ENCODE results near the gene CPVL. TPM values are rescaled to one million over a fixed set of nuclear protein-coding genes. Genes with fewer than 3 reads are reported as not detected.

The CPVL gene
- total and polyA plus RNA-seq, 2 donors (not counting 1 experiment from before 2014, with no cell fraction given), result 2.6 TPM; not detected in 1

- H3K36me3 ChIP-seq (replicated peaks in 1 of 2; ENCODE audit: control extremely low read depth in 1 of 2, control insufficient read depth in 1 of 2, extremely low read depth in 1 of 2, insufficient read depth in 2 of 2, low read length in 1 of 2), result no peaks in the 10 kb centered on the region
- no peak overlapping the region for H3K4me3 ChIP-seq (ENCODE audit: control extremely low read depth in 1 of 5, extremely low read depth in 1 of 5, insufficient read depth in 1 of 5, low read depth in 2 of 5, low read length in 4 of 5)
- H3K4me3 Mint-ChIP-seq, result no peak overlapping the region
- no peak for ATAC-seq (ENCODE audit: low read depth)
- POLR2A ChIA-PET, result no interaction called here
- no peaks in the 10 kb centered on the region for H4K20me1 ChIP-seq (ENCODE audit: control insufficient read depth, insufficient read depth, low read length, poor library complexity, severe bottlenecking)
- no peak overlapping the region for H3K27ac Mint-ChIP-seq
- peaks cover 5 to 11% of the 10 kb centered on the region in 2 donors for H3K4me1 ChIP-seq (ENCODE audit: control insufficient read depth in 2 of 2, insufficient read depth in 2 of 2, low read length in 2 of 2)
- no peak overlapping the region for H2AFZ ChIP-seq (ENCODE audit: insufficient read depth, low read depth, low read length, poor library complexity, severe bottlenecking)
- CTCF ChIA-PET, result no interaction called here
- no peak for DNase-seq
- peaks cover 0 to 7% (median 0%) of the 10 kb centered on the region in 3 donors for H3K9me3 ChIP-seq (ENCODE audit: control extremely low read depth in 1 of 3, control insufficient read depth in 2 of 3, insufficient read depth in 1 of 3, low read length in 2 of 3)
- no peaks in the 10 kb centered on the region for H3K79me2 ChIP-seq (ENCODE audit: control insufficient read depth, insufficient read depth, low read length)
- H3K4me1 Mint-ChIP-seq, result peaks cover 9% of the 10 kb centered on the region
- H3K9me3 Mint-ChIP-seq (ENCODE audit: insufficient read depth), result no peaks in the 10 kb centered on the region
- no peak overlapping the region for H3K9ac ChIP-seq (ENCODE audit: low read length)
- H3K27ac ChIP-seq (ENCODE audit: low read length in 2 of 2), result no peak overlapping the region
- intact Hi-C loops (cut with micrococcal nuclease), result no loop called here
- H3K27me3 Mint-ChIP-seq, result peaks cover 45% of the 10 kb centered on the region
- H3K4me2 ChIP-seq (replicated peaks; ENCODE audit: low read depth, low read length, poor library complexity, severe bottlenecking), result no peak overlapping the region
- WGBS (ENCODE audit: insufficient coverage), result 88% methylated on average over 3 of the region's 5 CpGs
- peaks cover 0 to 21% (median 12%) of the 10 kb centered on the region in 4 experiments for H3K27me3 ChIP-seq (replicated peaks in 1 of 4; ENCODE audit: control extremely low read depth in 1 of 4, control insufficient read depth in 3 of 4, insufficient read depth in 4 of 4, low read length in 3 of 4)
- no peak for TF ChIP-seq EZH2 (IDR thresholded peaks at IDR 0.05; ENCODE audit: borderline replicate concordance, insufficient read depth, low read depth, low read length, poor library complexity, severe bottlenecking)
- no peak for TF ChIP-seq CTCF (IDR thresholded peaks at IDR 0.05)
Observed at GRCh38 chr7:28961972-28962371, 184.4 kb downstream of the CPVL start.

DNA sequence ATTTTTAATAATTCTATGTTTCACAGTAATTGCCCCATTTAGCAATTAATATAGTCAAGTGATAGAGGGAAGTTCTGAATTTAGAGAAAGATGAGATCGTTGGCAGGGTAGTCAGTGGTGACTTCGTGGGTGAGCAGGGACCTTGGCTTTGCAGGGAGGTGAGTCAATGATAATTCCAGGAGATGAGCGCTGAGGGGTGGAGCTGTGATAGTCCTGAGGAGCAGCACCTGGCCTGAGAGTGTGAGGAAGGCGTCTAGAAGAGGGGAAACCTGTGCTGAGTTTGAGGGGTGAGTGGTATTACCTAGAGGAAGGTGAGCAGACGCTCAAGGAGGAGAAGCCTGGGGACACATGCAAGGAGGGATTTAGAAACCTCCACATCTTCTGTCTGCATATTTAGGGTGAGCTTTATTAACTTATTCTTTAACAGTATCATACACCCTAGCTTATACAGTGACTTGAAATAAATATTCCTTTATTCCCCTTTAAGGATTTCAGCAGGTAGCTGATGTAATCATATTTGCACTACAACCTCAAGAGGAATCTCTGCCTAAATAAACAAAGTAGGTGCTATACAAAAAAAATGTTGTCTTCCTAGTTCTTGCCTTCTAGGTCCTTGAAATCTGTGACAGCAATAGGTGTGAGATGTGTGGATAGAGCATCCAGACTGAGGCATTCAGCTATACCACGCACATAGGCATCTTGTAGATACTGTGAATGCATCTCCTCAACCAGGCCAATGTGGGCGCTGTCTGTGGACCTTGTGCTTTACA is 186.1 kb downstream of the CPVL start:
- ChIA-PET CTCF (interaction anchor here (1.7 kb wide), 1 partner anchor 38 kb away, joined by 6 read pairs; no protein-coding TSS in a partner anchor), POLR2A (no interaction called here)
- no peaks in the 10 kb centered on the region for H3K9me3 Mint-ChIP-seq (ENCODE audit: insufficient read depth)
- 79% methylated on average over 6 of the region's 7 CpGs for WGBS (ENCODE audit: insufficient coverage)
- no peak overlapping the region for H3K27ac Mint-ChIP-seq
- peaks cover 13% of the 10 kb centered on the region for H3K4me1 Mint-ChIP-seq
- intact Hi-C loops (cut with micrococcal nuclease), result no loop called here
- Histone ChIP-seq H3K4me3 (ENCODE audit: control extremely low read depth in 1 of 5, extremely low read depth in 1 of 5, insufficient read depth in 1 of 5, low read depth in 2 of 5, low read length in 4 of 5) (no peak overlapping the region), H2AFZ (ENCODE audit: insufficient read depth, low read depth, low read length, poor library complexity, severe bottlenecking) (no peak overlapping the region), H3K36me3 (replicated peaks in 1 of 2; ENCODE audit: control extremely low read depth in 1 of 2, control insufficient read depth in 1 of 2, extremely low read depth in 1 of 2, insufficient read depth in 2 of 2, low read length in 1 of 2) (no peaks in the 10 kb centered on the region), H3K27ac (ENCODE audit: low read length in 2 of 2) (no peak overlapping the region), H4K20me1 (ENCODE audit: control insufficient read depth, insufficient read depth, low read length, poor library complexity, severe bottlenecking) (no peaks in the 10 kb centered on the region), H3K4me1 (ENCODE audit: control insufficient read depth in 2 of 2, insufficient read depth in 2 of 2, low read length in 2 of 2) (peaks cover 20 to 28% of the 10 kb centered on the region in 2 donors), H3K9me3 (ENCODE audit: control extremely low read depth in 1 of 3, control insufficient read depth in 2 of 3, insufficient read depth in 1 of 3, low read length in 2 of 3) (peaks cover 0 to 19% (median 0%) of the 10 kb centered on the region in 3 donors), H3K79me2 (ENCODE audit: control insufficient read depth, insufficient read depth, low read length) (no peaks in the 10 kb centered on the region), H3K4me2 (replicated peaks; ENCODE audit: low read depth, low read length, poor library complexity, severe bottlenecking) (no peak overlapping the region), H3K9ac (ENCODE audit: low read length) (no peak overlapping the region), H3K27me3 (replicated peaks in 1 of 4; ENCODE audit: control extremely low read depth in 1 of 4, control insufficient read depth in 3 of 4, insufficient read depth in 4 of 4, low read length in 3 of 4) (peaks cover 0 to 36% (median 19%) of the 10 kb centered on the region in 4 experiments)
- ATAC-seq (ENCODE audit: low read depth), result no peak
- TF ChIP-seq EZH2 (IDR thresholded peaks at IDR 0.05; ENCODE audit: borderline replicate concordance, insufficient read depth, low read depth, low read length, poor library complexity, severe bottlenecking) (no peak), CTCF (IDR thresholded peaks at IDR 0.05) (no peak)
- H3K4me3 Mint-ChIP-seq, result no peak overlapping the region
- H3K27me3 Mint-ChIP-seq, result peaks cover 49% of the 10 kb centered on the region
- DNase-seq, result no peak

All from B cell (primary cell).